SH-SY5Y (cell line): ENCODE results near the gene RNASE1.

Source experiments
- GATA2 ChIP-seq: IDR thresholded peaks from 2 replicates; pipeline ENCODE4 v1.6.1; 2011; ENCODE audit warnings: mild to moderate bottlenecking, low read depth, low read length
- GATA3 ChIP-seq: IDR thresholded peaks from 2 replicates; pipeline ENCODE4 v1.6.1; 2011; ENCODE audit warnings: low read depth, mild to moderate bottlenecking, low read length, moderate library complexity

GRCh38 chr14:20802341-20803084, at the start of gene RNASE1:
- no peak for TF ChIP-seq GATA2
- no peak for TF ChIP-seq GATA3
